WTC11 (cell line): ENCODE data around the gene STK32C. TPM values are rescaled to one million over a fixed set of nuclear protein-coding genes. Genes with fewer than 3 reads are reported as not detected.

Source experiments
- ATAC-seq: fragments of 200-7000 bp; cut with Tn5 transposase; 2 replicates; pipeline ENCODE4 v1.10.0; 2021; ENCODE audit warnings: mild to moderate bottlenecking, moderate library complexity
- CTCF ChIA-PET: fragments of 300-600 bp; sonication (Branson Sonifier 250); formaldehyde crosslinking; loops from one replicate; lab custom pipeline; 2021; ENCODE audit warnings: antibody characterized with exemption; lab: Charles Lee
- POLR2A ChIA-PET: fragments of 350-600 bp; sonication (Branson Sonifier 250); formaldehyde crosslinking; loops from one replicate; lab custom pipeline; 2021; ENCODE audit warnings: antibody characterized with exemption; lab: Charles Lee
- DNase-seq: peaks from one replicate; pipeline ENCODE4 v3.0.0; 2021; ENCODE audit warnings: low spot score
- H3K27ac Mint-ChIP-seq: 2 replicates; pipeline ENCODE4 v1.8.0; 2021; ENCODE audit warnings: mixed read lengths
- H3K27me3 Mint-ChIP-seq: 2 replicates; pipeline ENCODE4 v1.8.0; 2021; ENCODE audit warnings: low read depth, mild to moderate bottlenecking, moderate library complexity, mixed read lengths
- H3K36me3 Mint-ChIP-seq: 2 replicates; pipeline ENCODE4 v1.8.0; 2021; ENCODE audit warnings: mixed read lengths
- H3K4me1 Mint-ChIP-seq: 2 replicates; pipeline ENCODE4 v1.8.0; 2022; ENCODE audit warnings: mixed read lengths
- H3K4me3 Mint-ChIP-seq: 2 replicates; pipeline ENCODE4 v1.8.0; 2021; ENCODE audit warnings: mild to moderate bottlenecking, moderate library complexity, mixed read lengths
- H3K9me3 Mint-ChIP-seq: 2 replicates; pipeline ENCODE4 v1.8.0; 2021; ENCODE audit warnings: mixed read lengths
- CBFB ChIP-seq: sonication (generic); formaldehyde crosslinking; IDR thresholded peaks from 2 replicates; pipeline ENCODE4 v1.8.1; 2022; ENCODE audit warnings: mild to moderate bottlenecking, low read depth, missing genetic modification reagents
- CREB1 ChIP-seq: sonication (generic); formaldehyde crosslinking; IDR thresholded peaks from 2 replicates; pipeline ENCODE4 v1.8.0; 2023; ENCODE audit warnings: mild to moderate bottlenecking, missing genetic modification reagents
- ELF4 ChIP-seq: sonication (generic); formaldehyde crosslinking; IDR thresholded peaks from 2 replicates; pipeline ENCODE4 v1.8.1; 2022; ENCODE audit warnings: low read depth, mild to moderate bottlenecking, moderate library complexity, missing genetic modification reagents
- FOXK1 ChIP-seq: sonication (generic); formaldehyde crosslinking; IDR thresholded peaks from 2 replicates; pipeline ENCODE4 v1.8.0; 2022; ENCODE audit warnings: mild to moderate bottlenecking, moderate library complexity, missing genetic modification reagents
- IRF2 ChIP-seq: sonication (generic); formaldehyde crosslinking; IDR thresholded peaks from 2 replicates; pipeline ENCODE4 v1.8.0; 2022; ENCODE audit warnings: low read depth, missing genetic modification reagents, borderline replicate concordance
- JUN ChIP-seq: sonication (generic); formaldehyde crosslinking; IDR thresholded peaks from 2 replicates; pipeline ENCODE4 v1.8.0; 2023; ENCODE audit warnings: mild to moderate bottlenecking, missing genetic modification reagents
- KAT7 ChIP-seq: sonication (generic); formaldehyde crosslinking; IDR thresholded peaks from 2 replicates; pipeline ENCODE4 v1.8.1; 2023; ENCODE audit warnings: missing genetic modification reagents, mild to moderate bottlenecking, borderline replicate concordance
- MYBL2 ChIP-seq: sonication (generic); formaldehyde crosslinking; IDR thresholded peaks from 2 replicates; pipeline ENCODE4 v1.8.1; 2023; ENCODE audit warnings: mild to moderate bottlenecking, moderate library complexity, missing genetic modification reagents
- NR1H2 ChIP-seq: sonication (generic); formaldehyde crosslinking; IDR thresholded peaks from 2 replicates; pipeline ENCODE4 v1.9.0; 2021; ENCODE audit warnings: mild to moderate bottlenecking, moderate library complexity, missing genetic modification reagents
- SMAD4 ChIP-seq: sonication (generic); formaldehyde crosslinking; IDR thresholded peaks from 2 replicates; pipeline ENCODE4 v1.8.0; 2022; ENCODE audit warnings: mild to moderate bottlenecking, missing genetic modification reagents
- SOX15 ChIP-seq: fragments of 250-450 bp; sonication (Bioruptor Pico); IDR thresholded peaks from 2 replicates; pipeline ENCODE4 v1.9.0; 2021; ENCODE audit warnings: mild to moderate bottlenecking
- SP1 ChIP-seq: sonication (generic); formaldehyde crosslinking; conservative IDR thresholded peaks from 2 replicates; pipeline ENCODE4 v1.8.1; 2022; ENCODE audit warnings: missing genetic modification reagents
- TCF7 ChIP-seq: sonication (generic); formaldehyde crosslinking; IDR thresholded peaks from 2 replicates; pipeline ENCODE4 v1.8.0; 2022; ENCODE audit warnings: mild to moderate bottlenecking, low read depth, missing genetic modification reagents, moderate library complexity
- TEAD4 ChIP-seq: sonication (generic); formaldehyde crosslinking; IDR thresholded peaks from 2 replicates; pipeline ENCODE4 v1.8.0; 2022; ENCODE audit warnings: mild to moderate bottlenecking, missing genetic modification reagents
- ZBTB43 ChIP-seq: sonication (generic); formaldehyde crosslinking; IDR thresholded peaks from 2 replicates; pipeline ENCODE4 v1.8.1; 2023; ENCODE audit warnings: mild to moderate bottlenecking, missing genetic modification reagents
- ZNF416 ChIP-seq: fragments of 250-450 bp; sonication (Bioruptor Pico); IDR thresholded peaks from 2 replicates; pipeline ENCODE4 v1.9.0; 2021; ENCODE audit warnings: mild to moderate bottlenecking, inconsistent platforms
- ZNF423 ChIP-seq: fragments of 250-450 bp; sonication (Bioruptor Pico); IDR thresholded peaks from 2 replicates; pipeline ENCODE4 v2.1.2; 2022; ENCODE audit warnings: mild to moderate bottlenecking, moderate library complexity
- total RNA-seq: library from RNA; stranded (reverse); gene quantifications from 3 replicates; pipeline ENCODE4 v1.2.3, GENCODE V29; 2021
- TF ChIP-seq, protein P1 (sequence below): fragments of 250-450 bp; sonication (Bioruptor Pico); IDR thresholded peaks from 2 replicates; pipeline ENCODE4 v1.9.0; 2021; ENCODE audit warnings: moderate library complexity, mild to moderate bottlenecking, inconsistent platforms, borderline replicate concordance
- TF ChIP-seq, protein P2 (sequence below): sonication (generic); formaldehyde crosslinking; conservative IDR thresholded peaks from 2 replicates; pipeline ENCODE4 v1.8.1; 2022; ENCODE audit warnings: mild to moderate bottlenecking, missing genetic modification reagents
- TF ChIP-seq, protein P3 (sequence below): sonication (generic); formaldehyde crosslinking; IDR thresholded peaks from 2 replicates; pipeline ENCODE4 v1.8.1; 2022; ENCODE audit warnings: low read depth, missing genetic modification reagents, borderline replicate concordance
- TF ChIP-seq, protein P4 (sequence below): fragments of 250-450 bp; sonication (Bioruptor Pico); IDR thresholded peaks from 2 replicates; pipeline ENCODE4 v1.8.0; 2021; ENCODE audit warnings: mild to moderate bottlenecking
- TF ChIP-seq, protein P5 (sequence below): sonication (generic); formaldehyde crosslinking; IDR thresholded peaks from 2 replicates; pipeline ENCODE4 v1.8.0; 2023; ENCODE audit warnings: mild to moderate bottlenecking, missing genetic modification reagents
- TF ChIP-seq, protein P6 (sequence below): sonication (generic); formaldehyde crosslinking; IDR thresholded peaks from 2 replicates; pipeline ENCODE4 v1.8.1; 2023; ENCODE audit warnings: mild to moderate bottlenecking, missing genetic modification reagents, moderate library complexity

The STK32C gene
- total RNA-seq, 1 experiment from 2014 or later, result 20.7 TPM

- no peaks in the 10 kb centered on the region for H3K27me3 Mint-ChIP-seq
- H3K4me1 Mint-ChIP-seq, result no peaks in the 10 kb centered on the region
- H3K27ac Mint-ChIP-seq, result no peak overlapping the region
- TF ChIP-seq, protein P1, sequence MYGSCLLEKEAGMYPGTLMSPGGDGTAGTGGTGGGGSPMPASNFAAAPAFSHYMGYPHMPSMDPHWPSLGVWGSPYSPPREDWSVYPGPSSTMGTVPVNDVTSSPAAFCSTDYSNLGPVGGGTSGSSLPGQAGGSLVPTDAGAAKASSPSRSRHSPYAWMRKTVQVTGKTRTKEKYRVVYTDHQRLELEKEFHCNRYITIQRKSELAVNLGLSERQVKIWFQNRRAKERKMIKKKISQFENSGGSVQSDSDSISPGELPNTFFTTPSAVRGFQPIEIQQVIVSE (CRISPR knock-in tag), result no peak
- no peak for TF ChIP-seq JUN (CRISPR knock-in tag)
- no peak for TF ChIP-seq ZNF423 (CRISPR knock-in tag)
- TF ChIP-seq KAT7 (CRISPR knock-in tag), result no peak
- TF ChIP-seq ELF4 (CRISPR knock-in tag), result no peak
- no peak for TF ChIP-seq MYBL2 (CRISPR knock-in tag)
- TF ChIP-seq CBFB (CRISPR knock-in tag), result no peak
- TF ChIP-seq NR1H2 (CRISPR knock-in tag), result no peak
- TF ChIP-seq, protein P2, sequence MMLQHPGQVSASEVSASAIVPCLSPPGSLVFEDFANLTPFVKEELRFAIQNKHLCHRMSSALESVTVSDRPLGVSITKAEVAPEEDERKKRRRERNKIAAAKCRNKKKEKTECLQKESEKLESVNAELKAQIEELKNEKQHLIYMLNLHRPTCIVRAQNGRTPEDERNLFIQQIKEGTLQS, result no peak
- TF ChIP-seq, protein P3, sequence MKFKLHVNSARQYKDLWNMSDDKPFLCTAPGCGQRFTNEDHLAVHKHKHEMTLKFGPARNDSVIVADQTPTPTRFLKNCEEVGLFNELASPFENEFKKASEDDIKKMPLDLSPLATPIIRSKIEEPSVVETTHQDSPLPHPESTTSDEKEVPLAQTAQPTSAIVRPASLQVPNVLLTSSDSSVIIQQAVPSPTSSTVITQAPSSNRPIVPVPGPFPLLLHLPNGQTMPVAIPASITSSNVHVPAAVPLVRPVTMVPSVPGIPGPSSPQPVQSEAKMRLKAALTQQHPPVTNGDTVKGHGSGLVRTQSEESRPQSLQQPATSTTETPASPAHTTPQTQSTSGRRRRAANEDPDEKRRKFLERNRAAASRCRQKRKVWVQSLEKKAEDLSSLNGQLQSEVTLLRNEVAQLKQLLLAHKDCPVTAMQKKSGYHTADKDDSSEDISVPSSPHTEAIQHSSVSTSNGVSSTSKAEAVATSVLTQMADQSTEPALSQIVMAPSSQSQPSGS (CRISPR knock-in tag), result no peak
- TF ChIP-seq, protein P4, sequence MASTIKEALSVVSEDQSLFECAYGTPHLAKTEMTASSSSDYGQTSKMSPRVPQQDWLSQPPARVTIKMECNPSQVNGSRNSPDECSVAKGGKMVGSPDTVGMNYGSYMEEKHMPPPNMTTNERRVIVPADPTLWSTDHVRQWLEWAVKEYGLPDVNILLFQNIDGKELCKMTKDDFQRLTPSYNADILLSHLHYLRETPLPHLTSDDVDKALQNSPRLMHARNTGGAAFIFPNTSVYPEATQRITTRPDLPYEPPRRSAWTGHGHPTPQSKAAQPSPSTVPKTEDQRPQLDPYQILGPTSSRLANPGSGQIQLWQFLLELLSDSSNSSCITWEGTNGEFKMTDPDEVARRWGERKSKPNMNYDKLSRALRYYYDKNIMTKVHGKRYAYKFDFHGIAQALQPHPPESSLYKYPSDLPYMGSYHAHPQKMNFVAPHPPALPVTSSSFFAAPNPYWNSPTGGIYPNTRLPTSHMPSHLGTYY (CRISPR knock-in tag), result no peak
- no peak for TF ChIP-seq CREB1
- no peak for TF ChIP-seq ZNF416 (CRISPR knock-in tag)
- TF ChIP-seq, protein P5, sequence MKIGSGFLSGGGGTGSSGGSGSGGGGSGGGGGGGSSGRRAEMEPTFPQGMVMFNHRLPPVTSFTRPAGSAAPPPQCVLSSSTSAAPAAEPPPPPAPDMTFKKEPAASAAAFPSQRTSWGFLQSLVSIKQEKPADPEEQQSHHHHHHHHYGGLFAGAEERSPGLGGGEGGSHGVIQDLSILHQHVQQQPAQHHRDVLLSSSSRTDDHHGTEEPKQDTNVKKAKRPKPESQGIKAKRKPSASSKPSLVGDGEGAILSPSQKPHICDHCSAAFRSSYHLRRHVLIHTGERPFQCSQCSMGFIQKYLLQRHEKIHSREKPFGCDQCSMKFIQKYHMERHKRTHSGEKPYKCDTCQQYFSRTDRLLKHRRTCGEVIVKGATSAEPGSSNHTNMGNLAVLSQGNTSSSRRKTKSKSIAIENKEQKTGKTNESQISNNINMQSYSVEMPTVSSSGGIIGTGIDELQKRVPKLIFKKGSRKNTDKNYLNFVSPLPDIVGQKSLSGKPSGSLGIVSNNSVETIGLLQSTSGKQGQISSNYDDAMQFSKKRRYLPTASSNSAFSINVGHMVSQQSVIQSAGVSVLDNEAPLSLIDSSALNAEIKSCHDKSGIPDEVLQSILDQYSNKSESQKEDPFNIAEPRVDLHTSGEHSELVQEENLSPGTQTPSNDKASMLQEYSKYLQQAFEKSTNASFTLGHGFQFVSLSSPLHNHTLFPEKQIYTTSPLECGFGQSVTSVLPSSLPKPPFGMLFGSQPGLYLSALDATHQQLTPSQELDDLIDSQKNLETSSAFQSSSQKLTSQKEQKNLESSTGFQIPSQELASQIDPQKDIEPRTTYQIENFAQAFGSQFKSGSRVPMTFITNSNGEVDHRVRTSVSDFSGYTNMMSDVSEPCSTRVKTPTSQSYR (CRISPR knock-in tag), result no peak
- no peak for TF ChIP-seq SOX15
- TF ChIP-seq, protein P6, sequence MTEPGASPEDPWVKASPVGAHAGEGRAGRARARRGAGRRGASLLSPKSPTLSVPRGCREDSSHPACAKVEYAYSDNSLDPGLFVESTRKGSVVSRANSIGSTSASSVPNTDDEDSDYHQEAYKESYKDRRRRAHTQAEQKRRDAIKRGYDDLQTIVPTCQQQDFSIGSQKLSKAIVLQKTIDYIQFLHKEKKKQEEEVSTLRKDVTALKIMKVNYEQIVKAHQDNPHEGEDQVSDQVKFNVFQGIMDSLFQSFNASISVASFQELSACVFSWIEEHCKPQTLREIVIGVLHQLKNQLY (CRISPR knock-in tag), result no peak
- TF ChIP-seq TCF7 (CRISPR knock-in tag), result no peak
- TF ChIP-seq, all 79 proteins: peak for 0
- ATAC-seq (no peak), DNase-seq (no peak)
- ChIA-PET CTCF (interaction anchor here (1.4 kb wide), 1 partner anchor 13 kb away, joined by 3 read pairs; no protein-coding TSS in a partner anchor), POLR2A (no interaction called here)
- Mint-ChIP-seq H3K9me3 (no peaks in the 10 kb centered on the region), H3K4me3 (no peak overlapping the region), H3K36me3 (no peaks in the 10 kb centered on the region)
These were observed 100.8 kb downstream of the STK32C start for GRCh38 chr10:132206806-132207535.

DNA sequence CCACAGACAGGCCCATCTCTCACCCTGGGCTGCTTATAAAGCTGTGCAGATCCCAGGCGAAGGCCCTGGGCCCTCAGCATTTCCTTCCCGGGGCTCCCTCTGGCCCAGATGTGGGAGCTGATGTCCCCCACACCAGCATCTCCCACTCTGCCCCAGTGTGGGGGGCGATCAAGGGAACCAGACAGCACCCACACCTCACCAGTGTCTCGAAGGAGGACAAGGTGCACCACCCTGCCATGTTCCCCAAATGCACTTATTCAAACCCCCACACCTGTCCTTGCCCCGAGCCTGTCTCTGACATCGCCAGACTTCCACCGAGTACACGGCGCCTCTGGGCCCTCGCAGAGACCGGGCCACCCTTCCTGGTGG lies 101.4 kb downstream of the STK32C start:
- Mint-ChIP-seq H3K27ac (no peak overlapping the region), H3K9me3 (no peaks in the 10 kb centered on the region), H3K27me3 (no peaks in the 10 kb centered on the region), H3K4me3 (no peak overlapping the region), H3K36me3 (no peaks in the 10 kb centered on the region), H3K4me1 (no peaks in the 10 kb centered on the region)
- POLR2A ChIA-PET, result no interaction called here
- CTCF ChIA-PET, result interaction anchor here (1.4 to 1.8 kb wide), 2 partner anchors 13 to 448 kb away, joined by 3 read pairs; no protein-coding TSS in a partner anchor
- DNase-seq (no peak), ATAC-seq (no peak)
- TF ChIP-seq SP1 (CRISPR knock-in tag) (no peak), SOX15 (no peak), ZBTB43 (no peak), TEAD4 (CRISPR knock-in tag) (no peak), ZNF423 (CRISPR knock-in tag) (no peak), IRF2 (CRISPR knock-in tag) (no peak), SMAD4 (CRISPR knock-in tag) (no peak), FOXK1 (CRISPR knock-in tag) (no peak)
- TF ChIP-seq, protein P2, result no peak
